ENCODE measurements around the gene ARHGEF33. TPM values are rescaled to one million over a fixed set of nuclear protein-coding genes. Genes with fewer than 3 reads are reported as not detected.

Gene ARHGEF33
- total and polyA plus RNA-seq, 2 of the 13 experiments (the other 11 are each of a cell fraction or from before 2014, with no cell fraction given), result 0.04 TPM; not detected in 1

- TF ChIP-seq E2F2 (CRISPR knock-in tag; IDR thresholded peaks at IDR 0.05; ENCODE audit: borderline replicate concordance) (no peak), ZC3H4 (CRISPR knock-in tag; IDR thresholded peaks at IDR 0.05; ENCODE audit: borderline replicate concordance) (no peak), ERF (CRISPR knock-in tag; IDR thresholded peaks at IDR 0.05) (0 out of 2 replicates have a peak, but pooled peaks have one; percentile 51), PAWR (CRISPR knock-in tag; IDR thresholded peaks at IDR 0.05; ENCODE audit: borderline replicate concordance) (no peak), RAD21 (CRISPR knock-in tag; IDR thresholded peaks at IDR 0.05) (peak; percentile 86), CBX2 (IDR thresholded peaks at IDR 0.05; ENCODE audit: low read depth, low read length) (no peak), CBX2 (CRISPR knock-in tag; IDR thresholded peaks at IDR 0.05; ENCODE audit: low read depth) (no peak), ZNF589 (CRISPR knock-in tag; conservative IDR thresholded peaks at IDR 0.05) (no peak), NPAS2 (CRISPR knock-in tag; IDR thresholded peaks at IDR 0.05; ENCODE audit: borderline replicate concordance) (no peak), SOX13 (IDR thresholded peaks at IDR 0.05) (no peak), SOX13 (CRISPR knock-in tag; conservative IDR thresholded peaks at IDR 0.05 in 1 of 2, IDR thresholded peaks at IDR 0.05 in 1 of 2) (no peak; a peak in 1 of 4 replicates), ZNF24 (IDR thresholded peaks at IDR 0.05) (no peak), ZFP62 (CRISPR knock-in tag; IDR thresholded peaks at IDR 0.05) (no peak), ZNF619 (CRISPR knock-in tag; IDR thresholded peaks at IDR 0.05) (no peak), KLF13 (CRISPR knock-in tag; IDR thresholded peaks at IDR 0.05) (no peak), HINFP (CRISPR knock-in tag; IDR thresholded peaks at IDR 0.05; ENCODE audit: low read depth) (no peak), ZNF160 (CRISPR knock-in tag; IDR thresholded peaks at IDR 0.05) (no peak; the same call in 1 of the 2 replicates), SUZ12 (IDR thresholded peaks at IDR 0.05; ENCODE audit: low read depth, low read length) (no peak), DMAP1 (CRISPR knock-in tag; IDR thresholded peaks at IDR 0.05) (no peak), CREBL2 (CRISPR knock-in tag; IDR thresholded peaks at IDR 0.05; ENCODE audit: borderline replicate concordance) (no peak), MAX (IDR thresholded peaks at IDR 0.05) (peak; percentile 50; the same call in 1 of the 2 replicates), ZBTB1 (CRISPR knock-in tag; IDR thresholded peaks at IDR 0.05; ENCODE audit: borderline replicate concordance) (no peak), ZNF367 (CRISPR knock-in tag; IDR thresholded peaks at IDR 0.05; ENCODE audit: borderline replicate concordance) (no peak), NFIC (IDR thresholded peaks at IDR 0.05; ENCODE audit: low read length) (no peak), FOXJ3 (CRISPR knock-in tag; IDR thresholded peaks at IDR 0.05; ENCODE audit: borderline replicate concordance) (no peak; the same call in 1 of the 2 replicates), PRPF4 (IDR thresholded peaks at IDR 0.05; ENCODE audit: low read depth, low read length, poor library complexity, severe bottlenecking) (no peak)
Observed at GRCh38 chr2:38947241-38948239, 57.9 kb downstream of the ARHGEF33 start (continued).
